Osteoblast (primary cell): Measurements from ENCODE around the gene SSBP2. TPM values are rescaled to one million over a fixed set of nuclear protein-coding genes. Genes with fewer than 3 reads are reported as not detected.

ENCODE experiments used
- DNase-seq: peaks from one replicate; pipeline ENCODE4 v3.0.0; 2011; ENCODE audit warnings: low spot score, mixed read lengths; ENCODE audit not compliant: insufficient read length; ENCODE audit errors: missing footprints
- H2AFZ ChIP-seq: 2 replicates; pipeline ENCODE4 v1.6.0; 2011; ENCODE audit warnings: mild to moderate bottlenecking, low read length
- H3K27ac ChIP-seq: 2 replicates; pipeline ENCODE4 v1.5.1; 2011; ENCODE audit warnings: mild to moderate bottlenecking, low read depth, low read length, moderate library complexity
- H3K27me3 ChIP-seq: 2 replicates; pipeline ENCODE4 v1.6.0; 2012; ENCODE audit warnings: mild to moderate bottlenecking, control low read depth, inconsistent platforms, low read length, moderate library complexity; ENCODE audit not compliant: insufficient read depth
- H3K36me3 ChIP-seq: 2 replicates; pipeline ENCODE4 v1.5.1; 2011; ENCODE audit warnings: mild to moderate bottlenecking, low read length, control low read depth, moderate library complexity; ENCODE audit not compliant: insufficient read depth
- H3K4me1 ChIP-seq: 2 replicates; pipeline ENCODE4 v1.5.1; 2011; ENCODE audit warnings: mild to moderate bottlenecking, low read length, control low read depth, moderate library complexity; ENCODE audit not compliant: insufficient read depth
- H3K4me2 ChIP-seq: 2 replicates; pipeline ENCODE4 v1.6.0; 2011; ENCODE audit warnings: mild to moderate bottlenecking, low read length; ENCODE audit not compliant: insufficient read depth
- H3K4me3 ChIP-seq: fragments of 200-600 bp; sonication (generic); 3 replicates; pipeline ENCODE4 v1.5.1; 2012; ENCODE audit warnings: mild to moderate bottlenecking, low read length, inconsistent platforms; ENCODE audit not compliant: insufficient read depth
- H3K79me2 ChIP-seq: 2 replicates; pipeline ENCODE4 v1.6.0; 2012; ENCODE audit warnings: mild to moderate bottlenecking, low read length, control low read depth, inconsistent platforms; ENCODE audit not compliant: insufficient read depth
- H3K9me3 ChIP-seq: 2 replicates; pipeline ENCODE4 v1.5.1; 2011; ENCODE audit warnings: low read depth, low read length, control low read depth
- H4K20me1 ChIP-seq: 2 replicates; pipeline ENCODE4 v1.6.0; 2012; ENCODE audit warnings: mild to moderate bottlenecking, low read length, control low read depth; ENCODE audit not compliant: insufficient read depth
- total RNA-seq: library from RNA; depleted of rRNA; stranded (reverse); fragments of >200 nt; gene quantifications from 2 replicates; pipeline ENCODE4 v1.2.3, GENCODE V29; 2012
- TF ChIP-seq, protein P1 (sequence below): IDR thresholded peaks from 2 replicates; pipeline ENCODE4 v1.5.1; 2011; ENCODE audit warnings: mild to moderate bottlenecking, low read depth, low read length, moderate library complexity; ENCODE audit errors: extremely low read depth

Gene SSBP2
- total RNA-seq, 1 donor = 18.1 TPM

DNA sequence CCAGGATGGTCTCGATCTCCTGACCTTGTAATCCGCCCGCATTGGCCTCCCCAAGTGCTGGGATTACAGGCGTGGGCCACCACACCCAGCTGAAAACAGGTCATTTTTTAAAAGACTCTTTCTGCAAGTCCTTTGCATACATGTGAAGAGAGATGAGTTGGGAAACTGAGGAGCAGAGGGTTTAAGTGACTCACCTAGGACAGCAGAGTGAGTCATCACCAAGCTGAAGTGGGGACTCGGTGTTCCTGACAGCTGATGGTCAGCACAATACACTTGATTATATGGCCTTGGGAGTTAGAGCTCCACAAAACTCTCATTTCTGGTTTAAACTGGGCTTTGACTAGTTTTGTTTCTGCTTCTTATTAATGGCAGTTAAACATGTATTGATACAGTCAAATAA, 38.1 kb upstream of the SSBP2 start:
- peaks cover 17% of the 10 kb centered on the region for H3K4me1 ChIP-seq
- no peak overlapping the region for H3K27ac ChIP-seq
- H2AFZ ChIP-seq = no peak overlapping the region
- no peak for DNase-seq
- no peaks in the 10 kb centered on the region for H3K27me3 ChIP-seq
- H4K20me1 ChIP-seq = no peaks in the 10 kb centered on the region
- no peaks in the 10 kb centered on the region for H3K79me2 ChIP-seq
- no peak overlapping the region for H3K4me2 ChIP-seq
- H3K9me3 ChIP-seq = no peaks in the 10 kb centered on the region
- TF ChIP-seq, protein P1, sequence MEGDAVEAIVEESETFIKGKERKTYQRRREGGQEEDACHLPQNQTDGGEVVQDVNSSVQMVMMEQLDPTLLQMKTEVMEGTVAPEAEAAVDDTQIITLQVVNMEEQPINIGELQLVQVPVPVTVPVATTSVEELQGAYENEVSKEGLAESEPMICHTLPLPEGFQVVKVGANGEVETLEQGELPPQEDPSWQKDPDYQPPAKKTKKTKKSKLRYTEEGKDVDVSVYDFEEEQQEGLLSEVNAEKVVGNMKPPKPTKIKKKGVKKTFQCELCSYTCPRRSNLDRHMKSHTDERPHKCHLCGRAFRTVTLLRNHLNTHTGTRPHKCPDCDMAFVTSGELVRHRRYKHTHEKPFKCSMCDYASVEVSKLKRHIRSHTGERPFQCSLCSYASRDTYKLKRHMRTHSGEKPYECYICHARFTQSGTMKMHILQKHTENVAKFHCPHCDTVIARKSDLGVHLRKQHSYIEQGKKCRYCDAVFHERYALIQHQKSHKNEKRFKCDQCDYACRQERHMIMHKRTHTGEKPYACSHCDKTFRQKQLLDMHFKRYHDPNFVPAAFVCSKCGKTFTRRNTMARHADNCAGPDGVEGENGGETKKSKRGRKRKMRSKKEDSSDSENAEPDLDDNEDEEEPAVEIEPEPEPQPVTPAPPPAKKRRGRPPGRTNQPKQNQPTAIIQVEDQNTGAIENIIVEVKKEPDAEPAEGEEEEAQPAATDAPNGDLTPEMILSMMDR = no peak
- H3K36me3 ChIP-seq = no peaks in the 10 kb centered on the region
- no peak overlapping the region for H3K4me3 ChIP-seq

DNA sequence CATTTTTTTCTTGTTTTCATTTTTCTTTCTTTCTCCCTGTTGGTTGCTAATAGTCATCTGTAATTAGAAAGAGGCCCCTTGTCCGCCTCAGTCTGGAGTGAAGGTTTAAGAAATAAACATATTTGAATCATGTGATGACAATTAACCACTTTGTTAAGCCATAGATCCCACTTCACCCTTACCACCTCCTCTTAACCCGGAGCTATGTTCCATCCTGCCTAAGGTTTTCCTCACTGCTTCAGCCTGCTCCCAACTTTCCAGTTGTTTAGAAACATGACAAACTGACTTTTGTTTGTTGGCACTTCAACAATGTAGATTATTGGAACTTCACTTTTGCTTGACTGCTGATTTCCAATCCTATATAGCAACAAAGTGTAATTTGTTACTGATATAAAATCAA, 37.4 kb upstream of the SSBP2 start:
- no peaks in the 10 kb centered on the region for H4K20me1 ChIP-seq
- no peak overlapping the region for H3K4me2 ChIP-seq
- no peak overlapping the region for H3K27ac ChIP-seq
- no peaks in the 10 kb centered on the region for H3K79me2 ChIP-seq
- DNase-seq = no peak
- no peaks in the 10 kb centered on the region for H3K27me3 ChIP-seq
- peaks cover 20% of the 10 kb centered on the region for H3K4me1 ChIP-seq
- no peaks in the 10 kb centered on the region for H3K9me3 ChIP-seq
- TF ChIP-seq, protein P1 = no peak
- H3K4me3 ChIP-seq = no peak overlapping the region
- no peaks in the 10 kb centered on the region for H3K36me3 ChIP-seq
- peak overlapping the region; percentile 43 for H2AFZ ChIP-seq

DNA sequence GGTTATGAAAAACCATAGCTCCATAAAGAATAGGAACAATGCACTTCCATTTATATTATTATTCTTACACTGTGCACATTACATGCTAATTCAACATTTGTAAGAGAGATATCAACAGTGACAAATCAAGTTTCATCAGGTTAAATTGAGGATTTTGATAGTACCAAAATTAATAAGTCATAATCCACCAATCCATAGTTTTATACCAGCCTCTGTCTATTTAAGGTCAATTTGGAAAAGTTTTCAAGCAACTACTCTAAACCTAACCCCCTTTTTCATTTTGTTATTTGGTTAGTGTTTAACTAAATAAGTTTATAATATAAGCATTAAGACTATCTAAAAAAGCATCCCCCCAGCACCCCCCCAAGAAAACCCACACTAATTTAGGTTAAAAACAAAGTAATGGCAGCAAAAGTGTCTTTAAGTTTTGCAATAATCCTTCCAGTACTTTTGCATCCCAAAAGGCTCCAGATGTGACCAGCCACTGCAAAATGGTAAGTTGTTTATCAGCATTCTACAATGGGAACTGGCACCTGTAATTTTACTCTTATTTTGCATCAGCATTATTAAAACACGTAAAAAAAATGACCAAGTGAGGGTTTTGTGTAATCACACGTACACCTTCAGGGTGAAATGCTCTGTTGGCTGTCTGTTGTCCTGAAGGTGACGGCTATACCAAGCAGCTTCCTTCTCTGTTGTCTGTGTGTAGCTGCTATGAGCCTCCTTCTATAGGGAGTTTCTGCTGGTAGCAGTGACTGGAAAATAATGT, 36.8 kb upstream of the SSBP2 start:
- H3K4me3 ChIP-seq = no peak overlapping the region
- H4K20me1 ChIP-seq = no peaks in the 10 kb centered on the region
- TF ChIP-seq, protein P1 = no peak
- no peak for DNase-seq
- H3K27me3 ChIP-seq = no peaks in the 10 kb centered on the region
- H3K4me1 ChIP-seq = peaks cover 24% of the 10 kb centered on the region
- H3K36me3 ChIP-seq = no peaks in the 10 kb centered on the region
- peak overlapping the region; percentile 43 for H2AFZ ChIP-seq
- peak overlapping the region; percentile 22 for H3K4me2 ChIP-seq
- H3K79me2 ChIP-seq = no peaks in the 10 kb centered on the region
- no peaks in the 10 kb centered on the region for H3K9me3 ChIP-seq
- H3K27ac ChIP-seq = no peak overlapping the region

DNA sequence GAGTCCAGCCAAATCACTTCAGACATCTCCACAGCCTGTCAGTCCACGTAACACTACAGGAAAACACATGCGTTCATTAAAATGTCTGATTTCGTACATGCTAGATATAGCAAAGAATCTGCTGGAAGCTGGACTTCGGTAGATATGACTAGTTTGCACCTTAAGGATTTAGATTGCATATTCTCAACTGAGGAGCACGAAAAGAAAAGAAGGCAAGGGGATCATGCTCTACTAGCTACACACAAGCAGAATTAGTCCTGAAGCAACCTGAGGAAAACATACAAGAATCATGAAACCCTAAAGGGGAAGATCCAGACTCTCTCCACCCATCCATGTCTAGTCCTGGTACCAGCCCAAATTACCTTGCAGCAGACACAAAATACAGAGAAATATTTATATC, 36.1 kb upstream of the SSBP2 start:
- Histone ChIP-seq H3K4me2 (no peak overlapping the region), H2AFZ (no peak overlapping the region), H3K79me2 (no peaks in the 10 kb centered on the region), H3K27ac (no peak overlapping the region), H3K4me1 (peaks cover 24% of the 10 kb centered on the region), H3K27me3 (no peaks in the 10 kb centered on the region), H3K9me3 (no peaks in the 10 kb centered on the region), H4K20me1 (no peaks in the 10 kb centered on the region), H3K4me3 (no peak overlapping the region), H3K36me3 (no peaks in the 10 kb centered on the region)
- DNase-seq = no peak
- TF ChIP-seq, protein P1 = no peak
